GM13976 (cell line): Measurements from ENCODE around the gene SLC44A2.

ENCODE experiments used
- DNase-seq: peaks from one replicate; pipeline ENCODE4 v3.0.0; 2012; ENCODE audit warnings: low spot score
- in situ Hi-C: fragments of 300-500 bp; cut with MboI; formaldehyde crosslinking; loops from one replicate; pipeline ENCODE4 v1.12.0; 2022; ENCODE audit warnings: low sequenced_read_pairs, mixed read lengths, inconsistent platforms; ENCODE audit not compliant: unreplicated experiment
- TF ChIP-seq, protein P1 (sequence below): IDR thresholded peaks from 2 replicates; pipeline ENCODE4 v1.5.1; 2012; ENCODE audit warnings: borderline replicate concordance, mild to moderate bottlenecking; ENCODE audit not compliant: insufficient read depth; ENCODE audit errors: extremely low read depth, missing control alignments, control extremely low read depth

The SLC44A2 gene

GRCh38 chr19:10625003-10625761 is at the start of gene SLC44A2:
Gene SLC44A2, plus strand, starts transcription at chr19:10625553. Its CDS starts 81 bp downstream, at chr19:10625634.
- TF ChIP-seq, protein P1, sequence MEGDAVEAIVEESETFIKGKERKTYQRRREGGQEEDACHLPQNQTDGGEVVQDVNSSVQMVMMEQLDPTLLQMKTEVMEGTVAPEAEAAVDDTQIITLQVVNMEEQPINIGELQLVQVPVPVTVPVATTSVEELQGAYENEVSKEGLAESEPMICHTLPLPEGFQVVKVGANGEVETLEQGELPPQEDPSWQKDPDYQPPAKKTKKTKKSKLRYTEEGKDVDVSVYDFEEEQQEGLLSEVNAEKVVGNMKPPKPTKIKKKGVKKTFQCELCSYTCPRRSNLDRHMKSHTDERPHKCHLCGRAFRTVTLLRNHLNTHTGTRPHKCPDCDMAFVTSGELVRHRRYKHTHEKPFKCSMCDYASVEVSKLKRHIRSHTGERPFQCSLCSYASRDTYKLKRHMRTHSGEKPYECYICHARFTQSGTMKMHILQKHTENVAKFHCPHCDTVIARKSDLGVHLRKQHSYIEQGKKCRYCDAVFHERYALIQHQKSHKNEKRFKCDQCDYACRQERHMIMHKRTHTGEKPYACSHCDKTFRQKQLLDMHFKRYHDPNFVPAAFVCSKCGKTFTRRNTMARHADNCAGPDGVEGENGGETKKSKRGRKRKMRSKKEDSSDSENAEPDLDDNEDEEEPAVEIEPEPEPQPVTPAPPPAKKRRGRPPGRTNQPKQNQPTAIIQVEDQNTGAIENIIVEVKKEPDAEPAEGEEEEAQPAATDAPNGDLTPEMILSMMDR: no peak
- in situ Hi-C loops: no loop called here
- DNase-seq: peak; percentile 29

GRCh38 chr19:10577951-10578350 is 47.4 kb upstream of the SLC44A2 start:
- in situ Hi-C loops: no loop called here
- TF ChIP-seq, protein P1: no peak

GRCh38 chr19:10580979-10581631 is 44.2 kb upstream of the SLC44A2 start:
- in situ Hi-C loops: loop anchor here (5.0 kb wide), 2 partner anchors 61 to 116 kb away; no protein-coding TSS in a partner anchor
- DNase-seq: peak; percentile 87
- TF ChIP-seq, protein P1: peak; percentile 98

More at GRCh38 chr19:10577951-10578350, 47.4 kb upstream of the SLC44A2 start:
- DNase-seq: no peak

GRCh38 chr19:10582091-10582490 is 43.3 kb upstream of the SLC44A2 start:
- TF ChIP-seq, protein P1: no peak
- DNase-seq: no peak
- in situ Hi-C loops: loop anchor here (5.0 kb wide), 2 partner anchors 60 to 115 kb away; no protein-coding TSS in a partner anchor

GRCh38 chr19:10583036-10583776 is 42.1 kb upstream of the SLC44A2 start:
- no peak for DNase-seq
- in situ Hi-C loops: loop anchor here (5.0 kb wide), 2 partner anchors 59 to 114 kb away; no protein-coding TSS in a partner anchor
- TF ChIP-seq, protein P1: no peak

GRCh38 chr19:10586396-10586795 is 39.0 kb upstream of the SLC44A2 start:
- DNase-seq: no peak
- TF ChIP-seq, protein P1: no peak
- in situ Hi-C loops: no loop called here
